HG03064 (cell line): ENCODE data around the gene C9orf78.

Source experiments
- ATAC-seq: cut with Tn5 transposase; IDR thresholded peaks from one replicate; pipeline ENCODE4 v1.9.1; 2021; ENCODE audit warnings: low read depth; ENCODE audit not compliant: unreplicated experiment

The C9orf78 gene

DNA sequence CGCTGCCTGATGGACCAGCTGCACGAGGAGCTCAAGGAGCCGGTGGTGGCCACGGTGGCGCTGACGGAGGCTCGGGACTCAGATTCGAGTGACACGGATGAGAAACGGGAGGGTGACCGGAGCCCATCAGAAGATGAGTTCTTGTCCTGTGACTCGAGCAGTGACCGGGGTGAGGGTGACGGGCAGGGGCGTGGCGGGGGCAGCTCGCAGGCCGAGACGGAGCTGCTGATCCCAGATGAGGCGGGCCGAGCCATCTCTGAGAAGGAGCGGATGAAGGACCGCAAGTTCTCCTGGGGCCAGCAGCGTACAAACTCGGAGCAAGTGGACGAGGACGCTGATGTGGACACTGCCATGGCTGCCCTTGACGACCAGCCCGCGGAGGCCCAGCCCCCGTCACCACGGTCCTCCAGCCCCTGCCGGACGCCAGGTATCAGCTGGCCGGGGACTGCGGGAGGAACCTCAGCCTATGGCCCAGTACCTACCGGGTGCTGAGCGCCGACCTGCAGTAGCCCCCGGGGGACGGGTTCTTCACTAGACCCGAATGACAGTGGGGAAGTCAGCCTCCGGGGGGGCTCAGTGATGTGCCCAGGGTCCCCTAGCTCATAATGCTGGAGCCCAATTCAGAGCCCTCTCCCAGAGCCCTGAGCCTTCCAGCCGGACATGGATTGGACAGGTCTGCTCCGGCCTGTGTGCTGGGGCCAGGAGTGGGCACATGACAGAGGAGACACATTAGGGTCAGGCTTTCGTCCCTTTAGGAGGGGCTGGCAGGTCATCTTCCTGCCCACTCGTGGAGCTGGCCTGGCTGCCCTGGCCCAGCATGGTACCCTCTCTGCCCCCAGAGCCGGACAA lies 33.2 kb upstream of the C9orf78 start:
- no peak for ATAC-seq

DNA sequence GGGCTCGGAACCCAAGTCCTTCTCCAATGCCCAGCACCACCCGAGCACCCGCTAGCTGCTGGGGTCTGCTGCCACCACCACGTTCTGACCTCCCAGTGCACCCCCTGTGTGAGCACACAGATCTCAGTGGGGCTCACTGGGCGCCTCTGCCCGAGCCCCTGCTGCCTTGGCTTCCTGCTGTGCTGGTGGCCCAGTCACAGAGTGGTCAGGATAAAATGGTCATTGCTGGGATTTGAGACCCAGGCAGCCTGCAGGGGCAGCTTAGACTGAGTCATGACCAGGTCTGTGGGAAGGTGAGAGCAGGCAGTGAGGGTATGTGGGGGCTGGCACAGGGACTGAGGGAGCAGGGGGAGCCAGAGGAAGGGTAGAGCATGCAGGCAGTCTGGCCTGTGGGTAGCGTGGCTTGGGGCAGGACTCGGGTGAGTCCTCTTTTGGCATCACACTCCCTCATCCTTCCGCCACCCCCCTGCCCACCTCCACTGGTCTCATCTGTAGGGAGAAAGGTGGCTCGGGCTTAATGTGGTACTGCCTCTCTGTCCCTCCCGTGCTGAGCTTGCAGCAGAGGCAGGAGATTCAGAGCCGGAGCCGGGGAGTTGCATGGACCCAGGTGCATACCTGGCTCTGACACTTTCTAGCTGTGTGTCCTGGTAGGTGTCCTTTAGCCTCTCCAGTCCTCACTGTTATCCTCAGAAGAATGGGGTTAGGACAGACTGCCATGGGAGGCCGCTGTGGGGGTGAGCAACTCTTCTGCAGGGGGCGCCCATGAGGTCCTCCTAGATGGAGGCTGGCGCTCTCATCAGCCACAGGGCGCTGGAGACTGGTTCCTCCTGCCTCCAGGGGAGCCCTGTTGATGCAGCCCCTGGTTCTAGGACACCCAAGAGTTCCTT lies 32.3 kb upstream of the C9orf78 start:
- ATAC-seq: no peak

GRCh38 chr9:129866394-129867135 lies 31.5 kb upstream of the C9orf78 start:
- ATAC-seq: no peak

GRCh38 chr9:129865668-129866320 lies 30.7 kb upstream of the C9orf78 start:
- ATAC-seq: no peak

DNA sequence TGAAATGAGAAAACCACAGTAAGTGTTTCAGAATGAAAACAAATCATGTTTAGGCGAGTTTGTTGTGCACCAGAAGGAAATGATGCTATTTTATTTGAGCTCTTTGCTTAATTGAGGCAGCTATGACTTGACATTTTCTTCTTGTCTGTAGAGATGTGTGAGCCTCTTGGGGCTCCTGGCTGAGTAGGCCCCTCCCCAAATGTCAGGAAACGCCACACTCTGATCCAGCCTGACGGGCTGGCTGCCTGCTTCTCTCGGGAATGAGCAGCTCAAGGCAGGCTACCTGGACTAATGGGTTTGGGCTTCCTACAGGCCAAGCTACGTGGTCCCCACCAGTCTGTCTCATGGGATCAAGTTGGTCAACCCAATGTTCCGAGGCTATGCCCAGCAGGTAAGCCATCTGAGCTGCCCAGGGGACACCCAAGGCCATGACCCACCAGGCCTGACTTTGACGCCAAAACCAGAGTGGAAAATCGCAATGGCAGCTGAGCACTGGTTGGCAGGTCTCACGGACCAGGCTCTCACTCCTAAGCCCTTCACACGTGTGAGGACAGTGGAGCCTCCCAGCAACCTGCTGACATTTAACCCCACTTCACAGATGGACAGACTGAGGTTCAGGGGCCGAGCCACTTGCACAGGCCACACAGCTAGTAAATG lies 30.0 kb upstream of the C9orf78 start:
- no peak for ATAC-seq

DNA sequence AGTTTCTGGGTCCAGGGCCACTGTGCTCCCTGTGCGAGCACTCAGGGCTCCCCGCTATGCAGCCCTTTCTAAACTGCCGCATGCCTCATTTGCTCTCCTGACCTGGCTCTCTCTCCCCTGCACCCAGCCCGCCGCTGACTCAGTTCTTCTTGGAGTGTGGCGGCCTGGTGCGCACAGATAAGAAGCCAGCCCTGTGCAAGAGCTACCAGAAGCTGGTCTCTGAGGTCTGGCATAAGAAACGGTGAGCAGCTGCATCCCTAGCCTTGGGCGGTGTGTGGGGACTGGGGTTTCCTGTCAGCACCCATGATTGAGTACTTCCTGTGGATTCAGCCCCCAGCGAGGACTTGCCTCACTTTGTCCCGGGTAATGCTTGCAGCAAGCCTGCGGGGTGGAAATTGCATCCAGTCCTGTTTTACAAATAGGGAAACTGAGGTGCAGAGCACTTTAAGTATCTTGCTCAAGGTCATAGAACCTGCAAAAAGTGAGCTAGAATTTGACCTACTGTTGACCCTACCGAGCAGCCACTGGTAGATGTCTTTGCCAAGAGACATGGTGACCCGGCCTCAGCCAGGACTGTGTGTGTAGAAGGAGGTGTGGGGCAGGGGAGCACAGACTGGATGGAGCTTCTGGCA lies 28.1 kb upstream of the C9orf78 start:
- no peak for ATAC-seq

GRCh38 chr9:129861447-129861827 lies 26.4 kb upstream of the C9orf78 start:
- no peak for ATAC-seq

- ATAC-seq: no peak
Measured at GRCh38 chr9:129860653-129861446, 25.8 kb upstream of the C9orf78 start.

GRCh38 chr9:129858167-129858962 lies 23.3 kb upstream of the C9orf78 start:
- ATAC-seq: no peak

- ATAC-seq: no peak
Measured at GRCh38 chr9:129857207-129857606, 22.1 kb upstream of the C9orf78 start.

DNA sequence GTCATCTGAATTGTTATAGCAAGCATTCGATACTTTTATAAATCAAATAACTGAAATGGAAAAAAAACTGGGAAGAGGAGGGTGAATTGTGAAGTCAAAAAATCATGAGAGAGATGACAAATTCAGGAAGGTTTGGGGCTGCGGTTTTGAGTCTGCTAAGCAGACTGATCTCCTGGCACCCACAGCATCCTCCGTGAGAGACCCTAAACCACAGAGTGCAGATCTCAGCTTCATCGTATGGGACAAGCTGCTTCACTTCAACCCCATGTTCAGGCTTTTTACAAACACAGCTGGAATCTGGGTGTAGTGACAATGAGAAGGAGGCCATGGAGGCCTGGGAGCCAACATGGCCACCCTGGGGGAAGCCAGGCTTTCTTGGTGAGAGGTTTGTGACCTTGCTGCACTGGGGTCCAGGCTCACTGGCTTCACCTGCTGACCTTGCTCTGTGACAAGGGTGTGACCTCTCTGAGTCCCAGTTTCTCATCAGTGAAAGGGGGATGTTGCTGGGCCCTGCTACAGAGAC lies 19.6 kb upstream of the C9orf78 start:
- ATAC-seq: no peak

GRCh38 chr9:129853614-129854013 lies 18.5 kb upstream of the C9orf78 start:
- ATAC-seq: no peak

GRCh38 chr9:129852579-129852978 lies 17.5 kb upstream of the C9orf78 start:
- ATAC-seq: no peak

- ATAC-seq: no peak
Measured at GRCh38 chr9:129851821-129852220, 16.7 kb upstream of the C9orf78 start.

DNA sequence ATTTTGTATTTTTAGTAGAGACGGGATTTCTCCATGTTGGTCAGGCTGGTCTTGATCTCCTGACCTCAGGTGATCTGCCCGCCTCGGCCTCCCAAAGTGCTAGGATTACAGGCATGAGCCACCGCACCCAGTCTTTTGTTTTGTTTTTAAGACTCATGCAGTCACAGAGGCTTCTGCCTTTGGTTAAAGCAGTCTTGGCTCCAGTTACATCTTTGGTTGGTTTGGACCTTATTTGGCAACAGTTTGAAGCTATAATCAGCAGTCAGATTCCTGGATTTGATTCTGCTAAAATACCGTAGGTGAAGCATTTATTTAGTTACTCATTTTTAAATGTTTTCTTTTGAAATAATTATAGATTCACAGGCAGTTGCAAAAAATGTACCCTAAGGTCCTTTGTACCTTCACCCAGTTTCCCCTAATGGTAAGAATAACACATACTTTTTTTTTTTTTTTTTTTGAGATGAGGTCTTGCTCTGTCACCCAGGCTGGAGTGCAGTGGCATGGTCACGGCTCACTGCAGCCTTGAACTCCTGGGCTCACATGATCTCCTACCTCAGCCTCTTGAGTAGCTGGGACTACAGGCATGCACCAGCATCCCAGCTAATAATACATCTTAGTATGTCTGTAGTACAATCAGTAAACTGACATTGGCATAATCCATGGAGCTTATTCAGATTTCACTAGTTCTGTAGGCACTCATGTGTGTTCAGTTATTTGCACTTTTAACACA lies 15.9 kb upstream of the C9orf78 start:
- no peak for ATAC-seq

DNA sequence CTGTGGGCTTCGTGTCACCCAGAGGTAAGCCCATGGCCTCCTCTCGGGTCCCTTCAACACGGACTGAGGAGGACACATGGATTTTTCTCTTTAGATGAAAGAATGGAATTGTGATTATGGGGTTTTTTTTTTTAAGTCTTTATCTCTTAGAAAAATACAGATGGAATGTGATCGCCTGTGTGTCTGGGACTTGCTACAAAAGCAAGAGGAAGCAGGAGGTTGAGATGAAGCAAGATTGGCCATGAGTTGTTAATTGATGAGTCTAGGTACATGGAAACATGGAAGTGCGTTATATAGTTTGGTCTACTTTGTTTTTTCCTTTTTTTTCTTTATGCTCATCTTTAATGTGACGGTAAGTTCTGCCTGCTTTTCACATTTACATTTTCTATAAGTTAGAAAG lies 14.8 kb upstream of the C9orf78 start:
- no peak for ATAC-seq
